Measurements from ENCODE around the gene NHEJ1. TPM values are rescaled to one million over a fixed set of nuclear protein-coding genes. Genes with fewer than 3 reads are reported as not detected.
A peak's percentile ranks its signal among the peaks of the same experiment; 100 is the strongest.

The NHEJ1 gene
- total RNA-seq, 2 donors from 2014 or later: 15.2 to 16.9 TPM

DNA sequence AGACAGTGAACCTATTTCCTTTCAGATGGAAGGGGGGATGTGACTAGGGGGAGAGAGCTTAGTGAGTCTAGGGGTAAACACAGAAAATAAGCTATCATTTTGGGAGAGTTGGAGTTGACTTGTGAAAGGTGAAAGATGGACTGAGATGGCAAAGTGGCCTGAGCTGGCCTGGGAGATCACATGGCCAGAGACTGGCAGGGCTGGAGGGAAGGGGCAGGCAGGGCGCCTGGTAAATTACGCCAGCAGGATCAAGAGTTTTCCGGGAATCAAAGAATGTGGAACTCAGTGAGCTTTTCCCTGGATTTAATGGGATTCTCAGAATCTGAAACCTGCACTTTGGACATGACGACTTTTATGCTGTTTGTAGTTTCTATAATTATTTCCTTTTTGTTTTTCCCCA, 118.5 kb downstream of the NHEJ1 start:
- no peaks in the 10 kb centered on the region for H3K9me3 ChIP-seq
- no peaks in the 10 kb centered on the region for H3K4me1 ChIP-seq (replicated peaks)
- TF ChIP-seq POLR2A (IDR thresholded peaks at IDR 0.05) (no peak), CTCF (IDR thresholded peaks at IDR 0.05) (no peak), POLR2AphosphoS5 (IDR thresholded peaks at IDR 0.05) (no peak)
- DNase-seq (ENCODE audit: low spot score): no peak
- H3K27ac ChIP-seq: no peak overlapping the region
- no peak overlapping the region for H3K4me3 ChIP-seq
- intact Hi-C loops (cut with DNase I): no loop called here
- H3K27me3 ChIP-seq (replicated peaks; ENCODE audit: insufficient read depth): no peaks in the 10 kb centered on the region
- WGBS: 92% methylated on average over 4 of the region's 4 CpGs
- no peaks in the 10 kb centered on the region for H3K36me3 ChIP-seq

DNA sequence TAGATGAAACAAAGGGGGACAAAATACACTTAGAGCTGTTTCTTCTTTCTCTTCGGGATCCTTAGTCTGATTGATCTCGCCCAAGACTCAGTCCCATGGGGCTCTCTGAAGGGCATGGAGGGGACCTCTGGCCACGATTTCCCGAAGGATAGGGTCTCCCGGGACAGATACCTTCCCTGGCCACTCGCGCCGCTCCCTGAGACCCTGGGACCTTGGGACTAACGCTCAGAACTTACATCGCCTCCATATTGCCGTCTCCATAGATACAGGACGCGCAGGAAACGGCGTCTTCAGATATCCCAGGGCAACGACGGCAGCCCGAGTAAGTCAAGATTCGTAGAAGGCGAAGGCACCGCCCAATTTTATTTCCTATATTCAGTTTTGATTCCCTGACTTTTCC, 119.4 kb downstream of the NHEJ1 start, which contains the start of gene CFAP65:
CFAP65 (minus strand) TSS at position 265 of the 400 bp plus-strand sequence. CDS start 2,468 bp downstream, outside the sequence.
- peak; percentile 34 for DNase-seq (ENCODE audit: low spot score)
- Histone ChIP-seq H3K36me3 (no peaks in the 10 kb centered on the region), H3K27ac (no peak within 1 kb of the TSS), H3K27me3 (replicated peaks; ENCODE audit: insufficient read depth) (no peaks in the 10 kb centered on the region), H3K4me3 (peak within 1 kb of the TSS in 1 of 2 donors; percentile 16), H3K9me3 (no peaks in the 10 kb centered on the region), H3K4me1 (replicated peaks) (no peaks in the 10 kb centered on the region)
- intact Hi-C loops (cut with DNase I): no loop called here
- no peak for TF ChIP-seq CTCF (IDR thresholded peaks at IDR 0.05)
- TF ChIP-seq POLR2AphosphoS5 (IDR thresholded peaks at IDR 0.05): peak; percentile 67
- TF ChIP-seq POLR2A (IDR thresholded peaks at IDR 0.05): no peak
- 2% methylated on average over 21 of the region's 21 CpGs for WGBS

DNA sequence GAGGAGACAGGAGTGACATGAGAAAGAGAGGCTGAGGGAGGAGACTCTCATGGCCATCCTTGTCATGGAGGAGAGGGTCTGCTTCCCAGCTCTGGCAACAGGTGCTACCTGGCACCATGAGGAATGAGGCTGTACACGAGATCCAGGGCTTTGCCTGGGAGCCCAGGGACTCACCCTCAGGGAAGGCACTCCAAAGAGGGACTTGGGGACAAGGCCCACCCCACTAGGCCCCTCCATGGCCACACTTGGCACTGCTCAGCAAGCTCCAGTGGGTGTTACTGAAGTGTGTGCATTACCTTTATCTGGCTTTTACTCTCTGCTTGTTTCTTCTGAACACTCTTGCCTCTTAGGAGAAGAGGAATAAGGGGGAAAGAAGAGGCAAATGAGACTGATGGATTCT, 122.0 kb downstream of the NHEJ1 start:
- Histone ChIP-seq H3K4me3 (no peak overlapping the region), H3K27me3 (replicated peaks; ENCODE audit: insufficient read depth) (no peaks in the 10 kb centered on the region), H3K9me3 (no peaks in the 10 kb centered on the region), H3K27ac (no peak overlapping the region), H3K36me3 (no peaks in the 10 kb centered on the region), H3K4me1 (replicated peaks) (no peaks in the 10 kb centered on the region)
- DNase-seq (ENCODE audit: low spot score): no peak
- intact Hi-C loops (cut with DNase I): no loop called here
- TF ChIP-seq POLR2AphosphoS5 (IDR thresholded peaks at IDR 0.05): no peak
- TF ChIP-seq CTCF (IDR thresholded peaks at IDR 0.05): no peak
- WGBS: 10% methylated on average over 1 of the region's 1 CpG

DNA sequence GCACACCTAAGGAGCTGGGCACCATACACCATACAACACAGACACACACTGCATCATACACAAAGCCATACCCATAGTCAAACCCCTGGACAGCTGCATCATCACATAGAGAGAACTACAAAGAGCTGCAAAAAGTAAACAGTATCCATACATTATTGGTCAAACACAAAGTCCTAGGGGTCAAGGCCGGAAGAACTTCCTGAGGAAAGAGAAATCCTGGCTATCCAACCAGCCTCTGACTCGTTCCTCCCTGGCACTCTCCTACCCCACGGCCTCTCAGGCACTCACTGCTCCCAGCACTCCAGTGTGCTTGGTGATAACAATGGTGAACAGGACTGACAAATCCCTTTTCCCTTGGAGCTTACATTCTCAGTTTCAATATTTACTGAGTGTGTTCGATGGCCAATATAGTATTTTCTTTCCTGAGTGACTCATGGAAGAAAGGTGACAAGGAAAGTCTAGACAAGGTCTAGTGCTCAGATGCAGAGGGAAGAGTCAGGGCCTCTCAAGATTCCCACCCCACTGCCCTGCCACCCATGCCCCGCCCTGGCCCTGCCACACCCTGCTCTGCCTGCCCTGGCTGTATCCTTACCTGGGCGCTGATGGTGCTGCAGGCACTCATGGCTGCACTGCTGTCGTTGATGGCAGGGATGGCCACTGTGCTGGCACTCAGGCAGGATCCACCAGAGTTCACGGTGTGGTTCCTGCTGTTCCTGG, 122.7 kb downstream of the NHEJ1 start:
- intact Hi-C loops (cut with DNase I): no loop called here
- TF ChIP-seq POLR2AphosphoS5 (IDR thresholded peaks at IDR 0.05): peak; percentile 13
- no peak for TF ChIP-seq POLR2A (IDR thresholded peaks at IDR 0.05)
- no peak for TF ChIP-seq CTCF (IDR thresholded peaks at IDR 0.05)
- 59% methylated on average over 8 of the region's 8 CpGs for WGBS
- Histone ChIP-seq H3K4me3 (no peak overlapping the region), H3K27ac (no peak overlapping the region), H3K9me3 (no peaks in the 10 kb centered on the region), H3K36me3 (no peaks in the 10 kb centered on the region), H3K27me3 (replicated peaks; ENCODE audit: insufficient read depth) (no peaks in the 10 kb centered on the region), H3K4me1 (replicated peaks) (no peaks in the 10 kb centered on the region)
- no peak for DNase-seq (ENCODE audit: low spot score)

DNA sequence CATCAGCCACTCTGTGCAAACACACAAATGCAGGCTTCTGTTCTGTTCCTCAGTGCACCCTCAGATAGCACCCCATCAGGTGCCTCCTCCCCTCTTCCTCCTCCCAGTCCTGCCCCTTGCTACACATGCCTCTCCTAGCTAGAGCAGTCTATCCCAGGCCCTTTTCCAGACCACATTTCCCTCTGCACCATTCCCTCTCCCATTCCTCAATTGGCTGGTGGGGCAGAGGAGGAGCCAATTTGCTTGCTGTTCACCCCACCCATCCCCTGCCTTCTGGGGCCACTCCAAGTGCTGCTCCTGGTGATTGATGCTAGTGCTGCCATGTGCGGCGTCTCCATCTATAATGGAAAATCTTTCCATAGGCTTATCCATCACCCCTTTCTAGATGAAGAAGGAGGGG, 124.7 kb downstream of the NHEJ1 start:
- no peak for DNase-seq (ENCODE audit: low spot score)
- intact Hi-C loops (cut with DNase I): no loop called here
- no peaks in the 10 kb centered on the region for H3K4me1 ChIP-seq (replicated peaks)
- 81% methylated on average over 2 of the region's 2 CpGs for WGBS
- H3K36me3 ChIP-seq: no peaks in the 10 kb centered on the region
- H3K9me3 ChIP-seq: no peaks in the 10 kb centered on the region
- no peak overlapping the region for H3K4me3 ChIP-seq
- no peak overlapping the region for H3K27ac ChIP-seq
- TF ChIP-seq CTCF (IDR thresholded peaks at IDR 0.05): no peak
- no peak for TF ChIP-seq POLR2A (IDR thresholded peaks at IDR 0.05)
- no peaks in the 10 kb centered on the region for H3K27me3 ChIP-seq (replicated peaks; ENCODE audit: insufficient read depth)
